Suprapubic skin (tissue), 4 donors: ENCODE measurements around the gene ENO2. TPM values are rescaled to one million over a fixed set of nuclear protein-coding genes. Genes with fewer than 3 reads are reported as not detected.

Experiments used
- DNase-seq, 2 donors: peaks; one replicate each; pipeline ENCODE4 v3.0.0-alpha.2; 2019; ENCODE audit warnings: low spot score in 2 of 2
- H3K27ac ChIP-seq: fragments of 200-600 bp; sonication (generic); one replicate; pipeline ENCODE4 v1.5.1; 2019
- H3K27me3 ChIP-seq: fragments of 200-600 bp; sonication (generic); one replicate; pipeline ENCODE4 v1.5.1; 2019
- H3K36me3 ChIP-seq: fragments of 200-600 bp; sonication (generic); one replicate; pipeline ENCODE4 v1.5.1; 2019
- H3K4me1 ChIP-seq: fragments of 200-600 bp; sonication (generic); one replicate; pipeline ENCODE4 v1.5.1; 2019
- H3K4me3 ChIP-seq: fragments of 200-600 bp; sonication (generic); one replicate; pipeline ENCODE4 v1.5.1; 2019; ENCODE audit warnings: mild to moderate bottlenecking
- H3K9me3 ChIP-seq: fragments of 200-600 bp; sonication (generic); one replicate; pipeline ENCODE4 v1.5.1; 2019
- EP300 ChIP-seq: sonication (generic); formaldehyde crosslinking; IDR thresholded peaks from one replicate; pipeline ENCODE4 v1.6.1; 2017; ENCODE audit warnings: antibody characterized with exemption
- POLR2A ChIP-seq, 2 donors: fragments of 450-650 bp; IDR thresholded peaks; one replicate each; pipeline ENCODE4 v1.6.1; 2017; ENCODE audit warnings: antibody characterized with exemption in 2 of 2, mild to moderate bottlenecking in 2 of 2, moderate library complexity in 2 of 2
- POLR2AphosphoS5 ChIP-seq, 3 donors: sonication (generic); formaldehyde crosslinking; IDR thresholded peaks; one replicate each; pipeline ENCODE4 v1.6.1; 2017; ENCODE audit warnings: antibody characterized with exemption in 3 of 3
- WGBS: methylation state at CpG from one replicate; pipeline ENCODE4 v1.1.5; 2018; 5-methylcytosine and 5-hydroxymethylcytosine counted together
- total RNA-seq, 4 donors: library from RNA; depleted of rRNA; stranded (reverse); fragments of >200 nt; gene quantifications; one replicate each; pipeline ENCODE4 v1.1.0, GENCODE V29; 2016
- TF ChIP-seq, protein P1 (sequence below), 2 donors: fragments of 200-600 bp in 1 of 2; fragments of 450-650 bp in 1 of 2; sonication (generic) in 1 of 2; IDR thresholded peaks; one replicate each; pipeline ENCODE4 v1.5.1; 2016 to 2019; ENCODE audit warnings: antibody characterized with exemption in 2 of 2, mild to moderate bottlenecking in 1 of 2, moderate library complexity in 1 of 2

ENO2 gene
- total RNA-seq, 4 donors from 2014 or later = 1.3 to 15.4 (median 6.9) TPM

DNA sequence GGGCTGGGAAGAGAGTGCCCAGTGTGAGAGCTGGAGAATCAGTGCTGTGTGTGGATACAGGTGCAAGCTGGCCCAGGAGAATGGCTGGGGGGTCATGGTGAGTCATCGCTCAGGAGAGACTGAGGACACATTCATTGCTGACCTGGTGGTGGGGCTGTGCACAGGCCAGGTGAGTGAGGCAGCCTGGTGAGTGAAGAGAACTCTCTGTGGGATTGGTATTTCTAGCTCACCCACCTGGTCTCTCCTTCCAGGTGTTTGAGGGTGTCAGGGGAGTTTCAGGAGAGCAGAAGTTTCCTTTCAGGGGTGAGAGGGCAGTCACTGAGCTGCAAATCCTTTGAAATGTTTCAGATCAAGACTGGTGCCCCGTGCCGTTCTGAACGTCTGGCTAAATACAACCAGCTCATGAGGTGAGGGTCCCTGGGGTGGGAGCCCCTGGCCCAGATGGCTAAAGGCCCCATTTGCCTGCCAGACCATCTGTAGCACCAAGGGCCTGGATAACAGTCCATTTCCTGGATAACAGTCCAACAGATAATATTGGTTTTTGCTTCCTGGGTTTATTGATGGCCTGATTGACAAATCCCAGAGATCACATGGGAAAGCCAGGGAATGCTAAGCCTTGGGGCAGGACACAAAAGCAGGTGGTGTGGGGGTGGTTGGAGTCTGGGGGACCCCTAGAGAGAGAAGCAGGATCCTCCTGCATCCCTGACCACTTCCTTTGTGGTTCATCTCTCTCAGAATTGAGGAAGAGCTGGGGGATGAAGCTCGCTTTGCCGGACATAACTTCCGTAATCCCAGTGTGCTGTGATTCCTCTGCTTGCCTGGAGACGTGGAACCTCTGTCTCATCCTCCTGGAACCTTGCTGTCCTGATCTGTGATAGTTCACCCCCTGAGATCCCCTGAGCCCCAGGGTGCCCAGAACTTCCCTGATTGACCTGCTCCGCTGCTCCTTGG, 7.9 kb downstream of the ENO2 start:
- Histone ChIP-seq H3K27ac (no peak overlapping the region), H3K9me3 (no peaks in the 10 kb centered on the region), H3K4me3 (no peak overlapping the region), H3K36me3 (peaks cover 5% of the 10 kb centered on the region), H3K4me1 (peaks cover 30% of the 10 kb centered on the region), H3K27me3 (no peaks in the 10 kb centered on the region)
- DNase-seq = no peak
- 88% methylated on average over 9 of the region's 9 CpGs for WGBS
- TF ChIP-seq POLR2A (IDR thresholded peaks at IDR 0.05) (no peak), EP300 (no peak), POLR2AphosphoS5 (IDR thresholded peaks at IDR 0.05) (no peak)
- TF ChIP-seq, protein P1, sequence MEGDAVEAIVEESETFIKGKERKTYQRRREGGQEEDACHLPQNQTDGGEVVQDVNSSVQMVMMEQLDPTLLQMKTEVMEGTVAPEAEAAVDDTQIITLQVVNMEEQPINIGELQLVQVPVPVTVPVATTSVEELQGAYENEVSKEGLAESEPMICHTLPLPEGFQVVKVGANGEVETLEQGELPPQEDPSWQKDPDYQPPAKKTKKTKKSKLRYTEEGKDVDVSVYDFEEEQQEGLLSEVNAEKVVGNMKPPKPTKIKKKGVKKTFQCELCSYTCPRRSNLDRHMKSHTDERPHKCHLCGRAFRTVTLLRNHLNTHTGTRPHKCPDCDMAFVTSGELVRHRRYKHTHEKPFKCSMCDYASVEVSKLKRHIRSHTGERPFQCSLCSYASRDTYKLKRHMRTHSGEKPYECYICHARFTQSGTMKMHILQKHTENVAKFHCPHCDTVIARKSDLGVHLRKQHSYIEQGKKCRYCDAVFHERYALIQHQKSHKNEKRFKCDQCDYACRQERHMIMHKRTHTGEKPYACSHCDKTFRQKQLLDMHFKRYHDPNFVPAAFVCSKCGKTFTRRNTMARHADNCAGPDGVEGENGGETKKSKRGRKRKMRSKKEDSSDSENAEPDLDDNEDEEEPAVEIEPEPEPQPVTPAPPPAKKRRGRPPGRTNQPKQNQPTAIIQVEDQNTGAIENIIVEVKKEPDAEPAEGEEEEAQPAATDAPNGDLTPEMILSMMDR (IDR thresholded peaks at IDR 0.05) = no peak

DNA sequence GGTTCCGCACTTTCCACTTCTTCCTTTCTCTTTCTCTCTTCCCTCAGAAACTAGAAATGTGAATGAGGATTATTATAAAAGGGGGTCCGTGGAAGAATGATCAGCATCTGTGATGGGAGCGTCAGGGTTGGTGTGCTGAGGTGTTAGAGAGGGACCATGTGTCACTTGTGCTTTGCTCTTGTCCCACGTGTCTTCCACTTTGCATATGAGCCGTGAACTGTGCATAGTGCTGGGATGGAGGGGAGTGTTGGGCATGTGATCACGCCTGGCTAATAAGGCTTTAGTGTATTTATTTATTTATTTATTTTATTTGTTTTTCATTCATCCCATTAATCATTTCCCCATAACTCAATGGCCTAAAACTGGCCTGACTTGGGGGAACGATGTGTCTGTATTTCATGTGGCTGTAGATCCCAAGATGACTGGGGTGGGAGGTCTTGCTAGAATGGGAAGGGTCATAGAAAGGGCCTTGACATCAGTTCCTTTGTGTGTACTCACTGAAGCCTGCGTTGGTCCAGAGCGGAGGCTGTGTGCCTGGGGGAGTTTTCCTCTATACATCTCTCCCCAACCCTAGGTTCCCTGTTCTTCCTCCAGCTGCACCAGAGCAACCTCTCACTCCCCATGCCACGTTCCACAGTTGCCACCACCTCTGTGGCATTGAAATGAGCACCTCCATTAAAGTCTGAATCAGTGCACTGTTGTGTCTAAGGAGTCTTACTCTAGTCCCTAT, 8.8 kb downstream of the ENO2 start:
- Histone ChIP-seq H3K4me3 (no peak overlapping the region), H3K27me3 (no peaks in the 10 kb centered on the region), H3K4me1 (peaks cover 31% of the 10 kb centered on the region), H3K36me3 (peaks cover 5% of the 10 kb centered on the region), H3K27ac (no peak overlapping the region), H3K9me3 (no peaks in the 10 kb centered on the region)
- TF ChIP-seq POLR2AphosphoS5 (IDR thresholded peaks at IDR 0.05) = no peak
- TF ChIP-seq, protein P1 (IDR thresholded peaks at IDR 0.05) = no peak
- TF ChIP-seq POLR2A (IDR thresholded peaks at IDR 0.05) = no peak
- no peak for TF ChIP-seq EP300
- no peak for DNase-seq
- WGBS = 81% methylated on average over 10 of the region's 10 CpGs

DNA sequence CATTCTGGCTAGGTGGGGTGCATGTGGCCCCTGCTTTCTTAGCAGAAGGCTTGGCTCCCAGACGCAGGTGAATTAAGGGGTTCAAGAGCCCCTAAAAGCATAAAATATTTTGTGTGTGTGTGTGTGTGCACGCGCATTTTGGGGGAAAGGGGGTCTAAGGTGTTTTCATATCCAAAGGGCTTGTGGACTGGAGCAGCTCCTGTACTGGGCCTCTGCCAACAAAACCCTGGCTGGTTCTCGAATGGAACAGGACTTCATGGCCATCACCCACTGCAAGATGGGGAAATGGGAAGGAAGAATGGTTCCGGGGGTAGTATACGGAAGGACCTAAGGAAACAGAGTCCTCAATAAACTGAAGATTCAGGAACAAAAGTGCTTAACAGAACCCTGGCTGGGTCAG, 9.5 kb downstream of the ENO2 start:
- 58% methylated on average over 6 of the region's 6 CpGs for WGBS
- Histone ChIP-seq H3K27ac (no peak overlapping the region), H3K9me3 (no peaks in the 10 kb centered on the region), H3K27me3 (no peaks in the 10 kb centered on the region), H3K36me3 (peaks cover 5% of the 10 kb centered on the region), H3K4me3 (no peak overlapping the region), H3K4me1 (peaks cover 35% of the 10 kb centered on the region)
- TF ChIP-seq POLR2A (IDR thresholded peaks at IDR 0.05) (no peak), POLR2AphosphoS5 (IDR thresholded peaks at IDR 0.05) (no peak), EP300 (no peak)
- TF ChIP-seq, protein P1 (IDR thresholded peaks at IDR 0.05) = no peak
- no peak for DNase-seq

DNA sequence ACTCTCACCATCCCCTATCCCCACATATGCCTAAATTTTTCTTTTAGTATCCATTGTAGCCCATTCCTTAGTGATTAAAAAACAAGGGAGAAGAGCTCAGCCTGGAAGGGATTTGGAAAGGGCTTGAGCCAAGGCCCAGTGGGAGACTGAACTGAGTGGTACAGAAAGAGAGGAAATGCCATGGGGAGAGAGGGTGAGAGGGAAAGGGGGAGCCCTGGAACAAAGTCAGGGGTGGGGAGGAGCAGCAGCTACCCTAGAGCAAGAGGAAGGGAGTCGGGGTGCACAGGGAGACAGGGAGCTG, 10.8 kb downstream of the ENO2 start:
- H3K36me3 ChIP-seq = peaks cover 5% of the 10 kb centered on the region
- 9% methylated on average over 1 of the region's 1 CpG for WGBS
- H3K9me3 ChIP-seq = no peaks in the 10 kb centered on the region
- no peaks in the 10 kb centered on the region for H3K27me3 ChIP-seq
- H3K4me3 ChIP-seq = peak overlapping the region; percentile 91
- peak overlapping the region; percentile 99 for H3K27ac ChIP-seq
- TF ChIP-seq POLR2A (IDR thresholded peaks at IDR 0.05) (no peak), EP300 (no peak), POLR2AphosphoS5 (IDR thresholded peaks at IDR 0.05) (no peak)
- TF ChIP-seq, protein P1 (IDR thresholded peaks at IDR 0.05) = no peak
- DNase-seq = no peak
- H3K4me1 ChIP-seq = peaks cover 49% of the 10 kb centered on the region
